SK-N-SH treated with all-trans-retinoic acid at 6 μM for 48 hours (cell line): ENCODE data around the gene PEX13.

Source experiments
- ARNTL ChIP-seq: fragments of 450-650 bp; formaldehyde crosslinking; IDR thresholded peaks from 2 replicates; pipeline ENCODE4 v1.5.0; 2020; ENCODE audit warnings: low read depth, mild to moderate bottlenecking, moderate library complexity, borderline replicate concordance
- ZFP30 ChIP-seq: fragments of 450-650 bp; formaldehyde crosslinking; IDR thresholded peaks from 2 replicates; pipeline ENCODE4 v1.5.0; 2022; ENCODE audit warnings: mild to moderate bottlenecking, moderate library complexity
- TF ChIP-seq, protein P1 (sequence below): fragments of 250-450 bp; sonication (Bioruptor Pico); IDR thresholded peaks from 2 replicates; pipeline ENCODE4 v1.5.1; 2020; ENCODE audit warnings: low read depth, mild to moderate bottlenecking, moderate library complexity

- TF ChIP-seq ZFP30 (CRISPR knock-in tag) = no peak
- no peak for TF ChIP-seq ARNTL (CRISPR knock-in tag)
- TF ChIP-seq, protein P1, sequence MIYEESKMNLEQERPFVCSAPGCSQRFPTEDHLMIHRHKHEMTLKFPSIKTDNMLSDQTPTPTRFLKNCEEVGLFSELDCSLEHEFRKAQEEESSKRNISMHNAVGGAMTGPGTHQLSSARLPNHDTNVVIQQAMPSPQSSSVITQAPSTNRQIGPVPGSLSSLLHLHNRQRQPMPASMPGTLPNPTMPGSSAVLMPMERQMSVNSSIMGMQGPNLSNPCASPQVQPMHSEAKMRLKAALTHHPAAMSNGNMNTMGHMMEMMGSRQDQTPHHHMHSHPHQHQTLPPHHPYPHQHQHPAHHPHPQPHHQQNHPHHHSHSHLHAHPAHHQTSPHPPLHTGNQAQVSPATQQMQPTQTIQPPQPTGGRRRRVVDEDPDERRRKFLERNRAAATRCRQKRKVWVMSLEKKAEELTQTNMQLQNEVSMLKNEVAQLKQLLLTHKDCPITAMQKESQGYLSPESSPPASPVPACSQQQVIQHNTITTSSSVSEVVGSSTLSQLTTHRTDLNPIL (CRISPR knock-in tag) = no peak
Measured at GRCh38 chr2:61074100-61074499, 56.6 kb downstream of the PEX13 start.
